Measurements from ENCODE around the gene BTNL9.
"Not testable (repeated sequence)": the region's sequence is repeated elsewhere in the genome, so short reads cannot be mapped to it uniquely, and the experiment has no call there.

BTNL9 gene

DNA sequence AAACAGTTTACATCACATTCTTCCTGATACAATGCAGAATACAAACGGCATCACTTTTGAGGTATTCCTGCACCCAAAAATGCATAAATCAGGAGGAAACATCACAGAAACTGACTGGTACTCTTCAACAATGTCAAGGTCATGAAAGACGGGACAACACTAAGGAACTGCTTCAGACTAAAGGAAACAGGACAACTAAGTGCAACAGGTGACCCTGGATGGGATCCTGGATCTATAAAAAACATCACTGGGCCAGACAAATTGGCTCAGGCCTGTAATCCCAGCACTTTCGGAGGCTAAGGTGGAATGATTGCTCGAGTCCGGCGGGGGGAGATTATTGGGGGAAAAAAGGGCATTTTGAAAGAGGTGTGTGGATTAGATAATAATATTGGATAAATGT, 22.6 kb downstream of the BTNL9 start:
- DNase-seq: no peak

GRCh38 chr5:181063514-181063913, 23.4 kb downstream of the BTNL9 start:
- no peak for DNase-seq

DNA sequence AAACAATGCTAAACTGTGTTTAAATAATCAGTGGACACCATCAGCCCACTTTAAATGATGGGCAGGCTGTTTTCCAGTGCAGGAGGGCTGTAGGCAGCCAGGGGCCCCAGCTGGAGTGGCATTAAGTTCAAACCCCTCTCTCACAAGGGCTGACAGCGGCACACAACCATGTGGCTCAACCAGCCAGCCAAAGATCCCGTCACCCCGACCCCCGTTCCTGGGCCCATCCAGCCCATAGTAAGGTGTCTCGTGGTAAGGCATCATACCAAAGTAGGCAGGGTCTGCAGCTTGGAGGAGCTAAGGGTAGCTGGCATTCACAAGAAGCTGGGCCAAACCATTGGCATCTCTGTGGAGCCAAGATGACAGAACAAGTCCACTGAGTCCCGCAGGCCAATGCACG, 24.9 kb downstream of the BTNL9 start:
- no peak for DNase-seq

GRCh38 chr5:181069767-181070491, 29.9 kb downstream of the BTNL9 start:
- no peak for DNase-seq

GRCh38 chr5:181070523-181070922, 30.5 kb downstream of the BTNL9 start:
- DNase-seq: no peak

DNA sequence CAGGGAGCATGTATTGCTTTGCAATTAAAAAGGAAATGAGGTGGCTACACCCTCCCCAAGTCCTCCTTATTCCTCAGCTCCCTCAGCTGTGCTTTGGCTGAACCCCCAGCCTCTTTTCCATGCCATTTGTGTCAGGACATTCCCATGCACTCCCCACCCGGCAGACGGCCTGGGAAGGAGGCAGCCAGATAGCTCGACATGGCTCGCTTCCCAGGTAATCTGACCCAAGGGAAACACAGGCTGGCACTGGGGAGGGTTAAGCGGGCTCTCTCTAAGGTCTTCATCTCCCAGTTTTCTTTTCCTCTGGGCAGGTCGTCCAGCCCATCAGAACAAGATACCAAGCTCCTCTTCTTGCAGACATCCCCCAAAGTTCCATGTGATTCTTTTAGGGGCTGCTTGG, 31.2 kb downstream of the BTNL9 start:
- no peak for DNase-seq

GRCh38 chr5:181076920-181077319, 36.9 kb downstream of the BTNL9 start:
- no peak for DNase-seq

- no peak for DNase-seq
These were observed 41.9 kb downstream of the BTNL9 start for GRCh38 chr5:181081989-181082388.

GRCh38 chr5:181084621-181085195, 44.6 kb downstream of the BTNL9 start:
- DNase-seq: no peak

- no peak for DNase-seq
These were observed 46.2 kb downstream of the BTNL9 start for GRCh38 chr5:181086026-181086883.

- DNase-seq: no peak
These were observed 46.8 kb downstream of the BTNL9 start for GRCh38 chr5:181086884-181087205.

- DNase-seq: no peak
These were observed 47.2 kb downstream of the BTNL9 start for GRCh38 chr5:181087309-181087708.

- no peak for DNase-seq
These were observed 48.2 kb downstream of the BTNL9 start for GRCh38 chr5:181088289-181088688.

GRCh38 chr5:181092428-181092827, 52.4 kb downstream of the BTNL9 start:
- no peak for DNase-seq

- not testable (repeated sequence) for DNase-seq
These were observed 55.1 kb downstream of the BTNL9 start for GRCh38 chr5:181095162-181095561.

- DNase-seq: not testable (repeated sequence)
These were observed 56.8 kb downstream of the BTNL9 start for GRCh38 chr5:181096721-181097382.

GRCh38 chr5:181097383-181097753, 57.3 kb downstream of the BTNL9 start:
- not testable (repeated sequence) for DNase-seq

DNA sequence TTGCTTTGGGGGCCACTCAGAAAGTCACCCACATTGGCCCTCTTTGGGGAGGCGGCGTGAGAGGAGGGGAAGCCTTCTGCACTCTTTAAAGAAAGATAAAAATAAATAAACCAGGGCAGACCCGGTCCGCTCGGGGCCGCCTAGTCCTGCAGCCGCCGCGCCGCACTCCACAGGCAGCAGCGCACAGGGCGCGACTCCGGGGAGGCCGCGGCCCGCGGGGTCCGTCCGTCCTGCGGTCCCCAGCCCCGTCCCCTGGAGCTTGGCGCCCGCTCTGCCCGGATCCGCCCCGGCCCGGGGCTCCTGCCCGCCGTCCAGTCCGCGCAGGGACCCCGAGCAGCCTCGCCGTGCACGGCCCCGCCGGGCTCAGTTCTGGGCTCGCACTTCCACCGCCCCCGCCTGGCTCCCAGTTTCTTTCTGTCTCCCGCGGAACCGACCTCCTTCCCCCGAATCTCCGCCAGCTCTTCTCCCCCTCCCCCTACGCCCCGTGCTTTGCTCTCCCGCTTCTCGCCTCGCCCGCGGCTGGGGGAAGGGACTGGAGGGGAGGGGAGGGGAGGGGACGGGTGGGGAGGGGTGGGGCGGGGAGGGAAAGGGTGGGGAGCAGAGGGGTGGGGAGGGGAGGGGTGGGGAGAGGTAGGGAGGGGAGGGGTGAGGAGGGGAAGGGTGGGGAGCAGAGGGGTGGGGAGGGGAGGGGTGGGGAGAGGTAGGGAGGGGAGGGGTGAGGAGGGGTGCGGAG, 57.9 kb downstream of the BTNL9 start:
- not testable (repeated sequence) for DNase-seq

DNA sequence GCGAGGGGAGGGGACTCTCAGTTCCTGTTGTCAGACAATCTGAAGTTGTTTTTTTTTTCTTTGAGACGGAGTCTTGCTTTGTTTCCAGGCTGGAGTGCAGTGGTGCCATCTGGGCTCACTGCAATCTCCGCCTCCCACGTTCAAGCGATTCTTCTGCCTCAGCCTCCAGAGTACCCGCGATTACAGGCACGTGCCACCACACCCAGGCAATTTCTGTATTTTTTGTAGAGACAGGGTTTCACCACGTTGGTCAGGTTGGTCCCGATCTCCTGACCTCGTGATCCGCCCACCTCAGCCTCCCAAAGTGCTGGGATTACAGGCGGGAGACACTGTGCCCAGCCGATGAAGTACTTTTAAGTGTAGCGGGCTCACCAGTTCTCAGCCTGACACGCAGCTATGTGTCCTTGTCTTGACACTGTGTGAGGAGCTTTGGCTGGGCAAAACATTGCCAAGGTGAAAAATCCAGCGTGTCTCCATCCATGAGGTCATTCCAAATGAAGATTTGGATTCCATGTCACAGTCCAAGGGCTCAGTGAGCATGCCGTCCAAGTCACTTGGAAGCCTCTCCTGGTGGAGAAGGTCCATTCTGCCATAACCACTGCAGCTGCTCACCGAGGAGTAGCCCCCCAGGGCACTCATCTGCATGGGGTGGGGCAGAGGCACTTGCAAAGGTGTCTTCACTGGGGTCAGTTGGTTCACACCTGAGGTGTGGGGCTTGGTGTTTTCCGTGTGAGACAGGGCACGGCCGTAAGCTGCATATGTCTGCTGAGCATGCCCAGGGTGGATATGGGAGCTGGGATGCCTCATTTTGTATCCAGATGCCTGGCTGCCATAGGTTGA, 58.9 kb downstream of the BTNL9 start:
- DNase-seq: peak; percentile 4

- no peak for DNase-seq
These were observed 59.6 kb downstream of the BTNL9 start for GRCh38 chr5:181099602-181100086.

GRCh38 chr5:181100121-181100875, 60.2 kb downstream of the BTNL9 start:
- DNase-seq: no peak

All from NCI-H2171 (cell line).